Astrocyte (in vitro differentiated cells and primary cell): ENCODE data around the gene ZNF732.

Experiments used
- CTCF ChIP-seq: IDR thresholded peaks from 2 replicates; pipeline ENCODE4 v1.5.1; 2011; ENCODE audit warnings: low read depth, mild to moderate bottlenecking, inconsistent platforms, low read length, moderate library complexity; ENCODE audit not compliant: insufficient read depth
- EZH2 ChIP-seq: IDR thresholded peaks from 2 replicates; pipeline ENCODE4 v1.6.1; 2012; ENCODE audit warnings: mild to moderate bottlenecking, low read length, inconsistent platforms; ENCODE audit not compliant: insufficient read depth

- TF ChIP-seq CTCF (no peak), EZH2 (no peak)
Observed at GRCh38 chr4:243426-243825, 61.8 kb downstream of the ZNF732 start.
